HG03354 (cell line): Measurements from ENCODE around the gene ARHGAP33.
"Not testable (repeated sequence)": the region's sequence is repeated elsewhere in the genome, so short reads cannot be mapped to it uniquely, and the experiment has no call there.

Experiments
- ATAC-seq: cut with Tn5 transposase; IDR thresholded peaks from one replicate; pipeline ENCODE4 v1.9.1; 2021; ENCODE audit warnings: mild to moderate bottlenecking; ENCODE audit not compliant: unreplicated experiment, poor library complexity, severe bottlenecking

The ARHGAP33 gene

DNA sequence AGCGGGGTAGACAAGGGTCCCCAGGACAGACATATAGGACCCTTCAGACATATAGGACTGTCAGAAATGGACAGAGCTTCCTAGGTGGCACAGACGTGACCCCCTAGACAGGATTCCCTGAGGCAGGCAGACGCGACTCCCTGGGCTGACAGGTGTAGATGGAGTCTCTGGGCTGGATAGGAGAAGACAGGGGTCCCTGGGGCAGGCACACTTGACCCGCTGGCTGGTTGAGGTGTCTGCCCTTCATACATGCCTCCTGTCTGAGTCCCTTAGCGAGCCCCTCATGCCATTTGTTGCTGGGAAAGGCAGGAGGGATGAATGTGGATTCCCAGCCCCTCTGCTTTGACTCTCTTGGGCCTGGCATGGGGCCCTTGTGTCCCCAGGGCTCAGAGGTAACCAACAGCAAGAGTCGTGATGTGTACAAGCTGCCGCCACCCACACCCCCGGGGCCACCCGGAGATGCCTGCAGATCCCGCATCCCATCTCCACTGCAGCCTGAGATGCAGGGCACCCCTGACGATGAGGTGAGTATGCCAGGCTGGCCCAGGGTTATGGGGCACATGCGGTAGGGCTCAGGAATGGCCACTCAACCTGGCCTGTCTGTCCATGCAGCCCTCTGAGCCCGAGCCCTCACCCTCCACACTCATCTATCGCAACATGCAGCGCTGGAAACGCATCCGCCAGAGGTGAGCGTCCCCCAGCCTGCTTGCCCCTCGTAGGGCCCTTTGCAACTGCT, 21.6 kb upstream of the ARHGAP33 start:
- ATAC-seq: no peak

DNA sequence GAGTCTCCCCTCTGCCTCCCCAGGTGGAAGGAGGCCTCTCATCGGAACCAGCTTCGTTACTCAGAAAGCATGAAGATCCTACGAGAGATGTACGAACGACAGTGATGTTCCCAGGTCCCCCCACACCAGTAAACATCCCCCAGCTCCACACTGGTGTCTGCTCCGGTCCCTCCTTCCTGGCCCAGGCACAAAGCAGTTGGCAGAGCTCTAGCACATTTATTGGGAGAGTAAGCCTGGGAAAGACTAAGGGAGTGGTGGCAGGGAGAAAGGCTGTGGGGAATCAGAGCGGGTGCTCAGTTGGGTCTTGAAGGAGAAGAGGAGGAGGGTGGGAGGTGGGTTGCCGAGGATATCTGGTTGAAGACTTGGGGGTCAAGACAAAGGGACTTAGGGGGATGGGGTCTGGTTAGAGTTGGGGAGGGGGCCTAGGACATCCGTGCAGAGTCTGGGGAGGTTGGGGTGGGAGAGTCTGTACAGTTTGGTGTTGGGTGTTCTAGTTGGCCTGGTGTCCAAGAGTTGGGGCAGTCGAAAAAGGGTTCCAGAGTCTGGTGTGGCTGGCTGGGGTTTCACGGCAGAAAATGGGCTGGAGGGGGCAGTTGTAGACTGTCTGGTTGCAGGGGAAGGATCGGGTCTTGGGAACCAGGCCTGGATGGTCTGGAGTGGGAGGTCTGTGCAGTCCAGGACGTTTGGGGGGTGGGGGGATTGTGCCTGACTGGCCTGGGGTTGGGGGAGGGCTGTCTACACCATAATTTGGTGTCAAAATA, 20.8 kb upstream of the ARHGAP33 start:
- ATAC-seq: no peak

DNA sequence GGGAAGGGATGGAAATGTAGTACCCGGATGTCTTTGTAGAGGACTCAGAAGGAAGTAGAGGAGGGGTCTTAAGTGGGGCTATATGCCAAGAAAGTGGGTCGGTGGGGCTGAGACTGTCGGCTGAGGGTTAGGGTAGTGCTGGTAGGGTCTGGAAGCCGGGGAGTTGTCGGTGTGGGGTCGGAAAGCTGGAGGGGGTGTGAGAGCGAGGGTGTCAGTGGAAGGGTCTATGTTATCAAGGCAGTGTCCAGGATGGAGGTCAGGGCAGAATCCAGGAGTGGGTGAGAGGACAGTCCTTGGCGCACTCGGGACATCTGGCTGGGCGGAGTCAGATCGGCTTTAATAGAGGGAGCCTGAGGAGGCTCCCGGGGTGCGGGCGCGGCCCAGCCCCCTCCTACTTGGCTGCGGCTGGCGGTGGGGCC, 20.2 kb upstream of the ARHGAP33 start:
- no peak for ATAC-seq

DNA sequence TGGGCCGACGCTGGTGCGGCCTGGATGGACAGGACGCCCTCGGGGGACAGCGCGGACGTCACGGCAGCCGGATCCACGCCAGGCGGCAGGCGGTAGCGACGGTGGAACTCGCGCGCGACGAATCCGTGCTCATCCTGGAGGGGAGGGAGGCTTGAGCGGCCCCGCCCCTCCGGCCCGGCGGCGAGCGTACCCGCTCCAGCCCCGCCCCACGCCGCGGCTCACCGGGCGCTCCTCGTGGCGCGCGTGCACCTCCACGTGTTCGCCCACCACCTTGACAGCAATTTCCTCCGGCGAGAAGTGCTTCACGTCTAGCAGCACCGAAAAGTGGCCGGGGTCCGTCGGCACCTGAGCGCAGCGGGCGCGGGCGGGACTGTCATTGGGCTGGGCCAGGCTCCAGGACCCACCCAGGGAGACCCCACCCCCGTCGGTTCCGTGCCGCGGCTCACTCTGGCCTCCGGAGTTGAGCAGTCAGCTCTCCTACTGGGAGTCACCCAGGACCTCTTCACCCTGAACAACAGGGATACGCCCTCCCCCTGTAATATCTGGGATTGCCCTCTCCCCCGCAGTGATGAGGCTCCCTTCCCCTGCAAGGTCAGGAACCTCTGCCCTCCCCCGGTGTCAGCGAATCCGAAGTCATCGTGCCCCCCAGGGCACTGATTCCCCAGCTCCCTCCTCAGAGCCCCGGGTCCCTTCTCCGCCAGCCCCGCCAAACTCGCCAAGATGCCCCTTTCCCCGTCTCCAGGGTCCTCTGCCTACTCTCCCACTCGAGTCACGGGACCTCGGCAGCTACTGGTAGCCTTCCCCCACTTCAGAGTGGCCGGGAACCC, 19.6 kb upstream of the ARHGAP33 start:
- ATAC-seq: no peak

DNA sequence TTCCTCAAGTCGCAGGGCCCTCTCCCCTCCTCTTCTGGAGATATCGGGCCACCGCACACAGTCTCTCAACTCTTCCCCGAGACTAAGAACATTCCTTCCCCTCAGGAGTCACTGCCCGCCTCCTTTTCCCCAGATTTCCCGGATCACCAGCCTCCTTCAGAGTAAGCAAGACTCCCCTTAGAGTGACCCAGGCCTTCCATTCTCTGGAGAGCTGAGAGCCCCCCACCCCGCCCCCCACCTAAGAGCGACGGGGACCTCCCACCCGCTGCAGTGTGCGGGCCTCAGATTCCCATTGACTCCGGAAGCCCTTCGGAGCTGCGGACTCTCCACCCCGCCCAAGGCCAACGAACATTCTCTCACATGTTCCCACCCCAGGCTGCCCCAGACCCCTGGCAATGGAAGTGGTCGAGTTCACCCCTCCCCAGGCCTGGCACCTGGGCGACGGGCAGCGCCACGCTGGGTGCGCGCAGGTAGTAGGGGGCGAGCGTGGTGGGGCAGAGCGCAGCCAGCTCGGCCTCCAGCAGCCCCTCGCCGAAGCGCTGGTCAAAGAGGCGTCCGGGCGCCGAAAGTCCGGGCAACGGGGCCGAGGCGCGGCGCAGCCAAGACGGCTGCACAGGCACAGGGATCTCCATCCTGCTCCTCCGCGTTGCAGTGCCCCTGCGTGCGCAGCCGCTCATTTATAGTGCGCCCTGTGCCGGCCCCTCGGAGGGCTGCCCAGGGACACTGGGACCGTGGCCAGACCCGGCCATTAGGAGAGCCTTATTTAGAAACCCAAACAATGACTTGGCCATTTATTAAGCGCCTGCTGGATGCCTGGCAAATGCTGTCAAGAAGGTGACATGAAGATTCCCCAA, 18.8 kb upstream of the ARHGAP33 start, which contains the start of gene HSPB6:
Gene HSPB6, minus strand, starts transcription at position 653 of the 854 bp plus-strand sequence. Its CDS starts 21 bp downstream, at position 632.
- no peak for ATAC-seq

DNA sequence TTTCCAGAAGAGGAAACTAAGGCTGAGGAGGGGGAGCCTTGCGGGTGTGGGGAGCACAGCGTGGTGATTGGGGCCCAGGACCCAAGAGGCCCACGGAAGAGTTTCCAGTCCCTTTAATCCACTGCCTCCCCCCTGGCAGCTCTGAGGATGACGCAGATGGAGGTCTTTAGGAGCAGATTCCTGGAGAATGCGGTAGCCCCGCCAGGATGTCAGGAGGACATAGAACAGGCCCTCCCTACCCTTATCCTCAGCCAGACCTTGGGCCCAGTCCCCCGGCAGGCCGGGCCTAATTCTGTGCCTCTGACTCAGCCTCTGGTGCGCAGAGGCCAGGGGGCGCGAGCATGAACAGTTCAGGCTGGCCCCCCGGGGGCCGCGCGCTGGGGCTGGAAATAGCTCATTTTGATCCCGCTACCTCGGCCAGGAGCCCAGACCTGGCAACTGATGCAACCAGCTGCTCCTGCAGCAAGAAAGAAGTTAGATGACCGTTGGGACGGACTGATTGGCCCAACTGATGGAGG, 18.1 kb upstream of the ARHGAP33 start:
- ATAC-seq: peak; percentile 5

DNA sequence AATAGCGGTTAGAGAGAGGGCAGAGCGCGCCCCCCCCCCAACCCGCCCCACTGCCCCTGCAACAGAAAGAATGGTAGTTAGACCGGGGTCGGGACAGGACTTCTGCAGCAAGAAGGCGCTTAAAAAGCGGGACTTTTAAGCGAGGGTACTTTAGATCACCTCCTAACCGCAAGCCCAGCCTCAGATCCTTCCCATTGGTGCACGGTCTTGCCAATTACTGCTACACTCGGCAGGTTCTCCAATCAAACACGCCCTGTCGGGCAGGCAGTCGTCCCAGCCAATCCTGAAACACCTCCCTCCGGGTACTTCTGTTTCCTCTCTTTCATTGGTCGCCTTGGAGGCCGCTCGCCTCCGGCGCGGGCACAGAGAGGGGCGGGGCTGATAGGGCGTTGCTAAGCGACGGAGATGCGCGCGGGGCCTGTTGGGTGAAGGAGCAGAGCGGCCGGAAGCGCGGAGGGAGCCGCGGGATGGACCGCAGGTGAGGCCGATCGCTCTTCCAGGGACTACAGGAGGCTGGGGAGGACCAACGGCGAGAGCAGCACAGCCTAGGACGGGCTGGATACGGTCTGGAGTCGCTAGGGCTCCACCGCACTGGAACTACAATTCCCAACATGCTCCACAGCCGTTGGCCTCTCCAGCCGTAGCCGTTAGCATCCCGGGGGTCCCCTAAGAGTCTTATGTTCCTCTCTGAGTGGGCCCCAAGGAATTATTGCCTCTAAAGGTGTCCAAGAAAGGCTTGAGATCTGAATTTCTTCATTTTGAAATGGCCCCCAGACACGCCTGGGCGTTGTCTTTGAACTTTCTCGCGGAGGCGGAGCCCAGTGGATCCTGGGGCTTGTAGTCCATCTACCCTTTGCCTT, 17.4 kb upstream of the ARHGAP33 start, which contains the start of gene PROSER3:
Gene PROSER3, plus strand, starts transcription at position 428 of the 860 bp plus-strand sequence. Its CDS starts 40 bp downstream, at position 468.
- peak; percentile 96 for ATAC-seq

DNA sequence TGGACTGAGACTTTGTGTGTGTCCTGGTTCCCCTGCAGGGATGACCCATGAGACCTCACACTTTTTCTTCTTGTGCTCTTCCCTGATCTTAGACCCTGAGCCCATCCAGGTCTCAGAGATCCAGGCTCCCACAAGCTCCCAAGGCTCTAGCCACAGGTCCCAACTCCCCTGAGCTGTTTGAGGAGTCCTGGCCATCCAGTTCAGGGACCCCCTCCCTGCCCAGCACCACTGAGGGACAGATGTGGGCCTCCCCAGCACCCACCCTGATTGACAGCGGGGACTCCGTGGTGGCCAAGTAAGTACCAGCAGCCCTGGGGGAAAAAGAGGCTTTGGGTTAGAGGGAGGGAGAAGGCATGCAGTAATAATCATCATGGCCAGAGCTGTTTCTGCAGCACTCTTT, 15.7 kb upstream of the ARHGAP33 start:
- ATAC-seq: no peak

DNA sequence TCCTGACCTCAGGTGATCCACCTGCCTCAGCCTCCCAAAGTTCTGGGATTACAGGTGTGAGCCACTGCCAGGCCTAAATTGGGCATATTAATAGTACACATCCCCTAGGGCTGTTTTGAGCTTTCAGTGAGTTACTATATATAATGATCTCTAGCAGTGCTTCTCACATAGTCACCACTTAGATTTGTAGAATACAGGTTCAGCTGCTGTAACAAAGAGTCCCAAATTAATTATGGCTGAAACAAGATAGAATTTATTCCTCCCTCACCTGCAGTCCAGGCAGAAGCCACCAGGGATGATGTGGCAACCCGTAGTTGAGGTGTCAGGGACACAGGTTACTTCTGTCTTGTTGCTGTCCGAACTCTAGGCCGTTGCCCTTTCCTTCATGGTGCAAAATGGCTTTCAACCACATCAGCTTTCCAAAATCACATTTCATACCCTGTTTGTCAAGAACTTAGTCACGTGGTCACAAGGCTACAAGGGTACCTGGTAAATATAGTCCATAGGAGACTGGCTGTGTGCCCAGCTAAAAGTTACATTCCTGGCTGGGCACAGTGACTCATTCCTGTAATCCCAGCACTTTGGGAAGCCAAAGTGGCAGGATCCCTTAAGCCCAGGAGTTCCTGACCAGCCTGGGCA, 14.5 kb upstream of the ARHGAP33 start:
- ATAC-seq: no peak

DNA sequence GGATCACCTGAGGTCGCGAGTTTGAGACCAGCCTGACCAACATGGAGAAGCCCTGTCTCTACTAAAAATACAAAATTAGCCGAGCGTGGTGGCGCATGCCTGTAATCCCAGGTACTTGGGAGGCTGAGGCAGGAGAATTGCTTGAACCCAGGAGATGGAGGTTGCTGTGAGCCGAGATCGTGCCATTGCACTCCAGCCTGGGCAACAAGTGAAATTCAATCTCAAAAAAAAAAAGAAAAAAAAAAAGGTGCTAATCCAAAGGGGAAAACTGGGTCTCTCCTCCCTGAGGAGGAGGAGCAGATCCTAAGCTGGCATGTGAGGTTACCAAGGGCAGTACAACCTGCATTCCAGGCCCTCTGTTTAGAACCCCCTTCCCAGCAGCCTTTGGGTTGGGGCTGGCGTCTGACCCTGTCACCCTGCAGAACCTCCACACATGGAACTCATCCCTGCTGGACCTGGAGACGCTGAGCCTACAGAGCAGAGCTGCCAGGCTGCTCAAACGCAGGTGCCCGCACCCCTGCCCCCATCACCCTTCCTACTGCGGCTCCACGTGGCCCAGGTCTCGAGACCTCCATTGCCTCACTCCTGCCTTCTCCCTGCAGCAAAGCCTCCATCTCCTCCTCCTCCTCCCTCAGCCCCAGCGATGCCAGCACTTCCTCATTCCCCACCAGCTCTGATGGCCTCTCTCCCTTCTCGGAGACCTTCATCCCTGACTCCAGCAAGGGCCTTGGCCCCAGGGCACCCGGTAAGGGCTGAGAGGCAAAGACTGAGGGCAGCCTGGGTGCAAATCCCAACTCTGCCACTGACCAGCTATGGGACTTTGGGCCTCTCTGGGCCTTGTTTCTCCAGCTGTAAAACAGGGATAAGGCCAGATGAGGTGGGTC, 10.7 kb upstream of the ARHGAP33 start:
- ATAC-seq: no peak

DNA sequence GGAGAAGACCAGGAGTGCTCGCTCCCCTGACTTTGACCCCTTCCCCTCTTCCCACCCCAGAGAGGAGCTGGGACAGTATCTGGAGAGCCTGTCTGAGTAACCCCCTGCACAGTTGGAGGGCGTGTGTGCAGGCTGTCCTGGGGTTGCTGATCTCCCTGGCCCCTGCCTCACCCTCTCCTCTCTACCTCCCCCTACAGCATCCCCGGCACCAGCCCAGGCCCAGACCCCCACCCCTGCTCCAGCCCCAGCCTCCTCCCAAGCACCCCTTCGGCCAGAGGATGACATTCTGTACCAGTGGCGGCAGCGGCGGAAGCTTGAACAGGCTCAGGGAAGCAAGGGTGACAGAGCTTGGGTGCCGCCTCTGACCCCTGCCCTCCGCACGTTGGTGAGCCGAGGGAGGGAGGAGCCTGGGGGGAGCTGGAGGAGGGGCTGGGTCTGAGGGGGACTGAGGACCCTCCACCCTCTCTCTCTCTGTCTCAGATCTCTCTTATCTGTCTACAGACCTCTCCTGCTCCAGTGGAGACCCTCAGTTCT, 8.7 kb upstream of the ARHGAP33 start:
- ATAC-seq: no peak

DNA sequence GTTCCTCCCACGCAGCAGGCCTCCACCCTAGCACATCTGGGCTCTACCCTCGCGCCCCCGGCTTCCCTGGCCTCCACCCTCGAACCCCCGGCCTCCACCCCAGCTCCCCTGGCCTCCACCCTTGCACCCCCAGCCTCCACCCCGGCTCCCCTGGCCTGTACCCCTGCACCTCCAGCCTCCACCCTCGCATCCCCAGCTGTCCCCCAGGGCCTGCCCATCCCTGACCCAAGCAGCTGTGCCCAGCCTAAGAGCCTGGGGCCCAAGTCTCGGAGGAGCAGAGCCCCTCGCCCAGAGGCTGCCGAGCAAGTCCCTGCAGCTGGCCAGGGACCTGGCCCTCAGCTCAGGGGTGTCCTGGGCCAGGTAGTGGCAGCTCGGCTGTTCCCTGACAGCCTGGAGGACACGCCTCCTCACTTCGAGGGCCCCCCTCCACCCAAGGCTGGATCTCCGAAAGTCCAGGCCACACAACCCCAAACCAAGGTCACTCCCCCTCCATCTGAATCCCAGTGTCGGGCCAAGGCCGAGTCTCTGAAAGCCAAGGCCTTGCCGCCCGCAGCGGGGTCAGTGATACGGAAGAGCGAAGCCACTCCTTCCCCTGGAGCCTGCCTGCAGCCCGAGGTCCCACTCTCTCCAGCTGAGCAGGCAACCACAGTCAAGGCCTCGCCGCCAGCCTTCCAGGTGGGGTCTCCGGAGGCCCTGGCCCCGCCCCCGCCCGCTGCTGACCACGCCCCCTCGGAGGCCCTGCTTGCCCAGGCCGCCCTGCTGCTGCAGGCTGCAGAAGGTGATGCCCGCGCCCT, 7.9 kb upstream of the ARHGAP33 start:
- no peak for ATAC-seq

DNA sequence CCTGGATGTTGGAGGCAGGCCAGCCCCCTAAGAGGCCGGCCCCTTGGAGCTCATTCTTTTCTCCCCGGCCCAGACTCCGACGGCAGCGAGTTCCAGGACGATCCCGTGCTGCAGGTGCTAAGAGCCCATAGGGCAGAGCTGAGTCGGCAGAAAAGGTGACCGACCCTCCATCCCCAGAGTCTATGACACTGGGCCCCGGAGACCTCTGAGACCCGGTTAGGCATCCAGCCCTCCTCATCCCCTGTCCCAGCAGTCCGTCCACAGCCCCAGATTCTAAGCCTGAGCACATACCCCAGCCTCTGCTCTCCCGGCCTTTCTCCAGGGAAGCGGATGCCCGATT, 7.3 kb upstream of the ARHGAP33 start:
- no peak for ATAC-seq

DNA sequence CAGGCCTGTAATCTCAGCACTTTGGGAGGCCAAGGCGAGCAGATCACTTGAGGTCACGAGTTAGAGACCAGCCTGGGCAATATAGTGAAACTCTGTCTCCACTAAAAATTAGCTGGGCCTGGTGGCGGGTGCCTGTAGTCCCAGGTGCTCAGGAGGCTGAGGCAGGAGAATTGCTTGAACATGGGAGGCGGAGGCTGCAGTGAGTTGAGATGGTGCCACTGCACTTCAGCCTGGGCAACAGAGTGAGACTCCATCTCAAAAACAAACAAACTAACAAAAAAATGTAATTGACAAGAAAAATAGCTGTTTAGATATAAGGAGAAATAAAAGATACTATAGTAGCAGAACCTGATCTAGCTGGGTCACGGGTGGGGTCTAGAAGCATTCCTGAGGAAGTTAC, 3.0 kb upstream of the ARHGAP33 start:
- not testable (repeated sequence) for ATAC-seq

DNA sequence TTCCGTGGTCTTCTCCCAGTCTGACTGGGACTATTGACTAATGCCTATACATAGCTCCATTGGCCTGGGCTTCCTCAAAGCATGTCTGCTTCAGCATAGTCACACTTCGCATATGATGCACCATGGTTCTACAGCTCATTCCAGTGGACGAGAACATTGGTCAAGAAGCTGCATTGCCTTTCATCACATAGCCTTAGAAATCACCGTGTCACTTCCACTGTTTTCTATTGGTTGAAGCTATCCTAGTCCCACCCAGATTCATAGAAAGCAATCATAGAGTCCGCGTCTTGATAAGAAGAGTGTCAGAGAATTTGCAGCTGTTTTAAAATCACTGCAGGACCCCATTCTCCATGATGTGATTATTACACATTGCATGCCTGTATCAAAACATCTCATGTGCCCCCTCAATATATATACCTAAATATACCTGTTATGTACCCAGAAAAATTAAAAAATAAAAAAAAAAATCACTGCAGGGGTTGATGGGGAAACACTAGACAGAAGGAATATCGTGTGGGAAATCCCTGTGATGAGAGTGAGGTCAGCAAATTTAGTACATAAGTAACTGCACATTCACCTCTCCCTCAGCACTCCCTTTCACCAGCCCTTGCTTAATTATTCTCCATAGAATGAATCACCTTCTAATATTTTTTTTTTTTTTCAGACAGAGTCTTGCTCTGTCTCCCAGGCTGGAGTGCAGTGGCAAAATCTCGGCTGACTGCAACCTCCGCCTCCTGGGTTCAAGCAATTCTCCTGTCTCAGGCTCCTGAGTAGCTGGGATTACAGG, 2.2 kb upstream of the ARHGAP33 start:
- ATAC-seq: no peak
